ENCODE results near the gene ANKRD7. TPM values are rescaled to one million over a fixed set of nuclear protein-coding genes. Genes with fewer than 3 reads are reported as not detected.

Gene ANKRD7, protein sequence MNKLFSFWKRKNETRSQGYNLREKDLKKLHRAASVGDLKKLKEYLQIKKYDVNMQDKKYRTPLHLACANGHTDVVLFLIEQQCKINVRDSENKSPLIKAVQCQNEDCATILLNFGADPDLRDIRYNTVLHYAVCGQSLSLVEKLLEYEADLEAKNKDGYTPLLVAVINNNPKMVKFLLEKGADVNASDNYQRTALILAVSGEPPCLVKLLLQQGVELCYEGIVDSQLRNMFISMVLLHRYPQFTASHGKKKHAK
- total RNA-seq, result 0.67 and 0.89 TPM in 2 replicates

GRCh38 chr7:118224521-118224920 is at the start of gene ANKRD7:
ANKRD7 (plus strand) TSS chr7:118224704; CDS start chr7:118224831, 127 bp downstream.

DNA sequence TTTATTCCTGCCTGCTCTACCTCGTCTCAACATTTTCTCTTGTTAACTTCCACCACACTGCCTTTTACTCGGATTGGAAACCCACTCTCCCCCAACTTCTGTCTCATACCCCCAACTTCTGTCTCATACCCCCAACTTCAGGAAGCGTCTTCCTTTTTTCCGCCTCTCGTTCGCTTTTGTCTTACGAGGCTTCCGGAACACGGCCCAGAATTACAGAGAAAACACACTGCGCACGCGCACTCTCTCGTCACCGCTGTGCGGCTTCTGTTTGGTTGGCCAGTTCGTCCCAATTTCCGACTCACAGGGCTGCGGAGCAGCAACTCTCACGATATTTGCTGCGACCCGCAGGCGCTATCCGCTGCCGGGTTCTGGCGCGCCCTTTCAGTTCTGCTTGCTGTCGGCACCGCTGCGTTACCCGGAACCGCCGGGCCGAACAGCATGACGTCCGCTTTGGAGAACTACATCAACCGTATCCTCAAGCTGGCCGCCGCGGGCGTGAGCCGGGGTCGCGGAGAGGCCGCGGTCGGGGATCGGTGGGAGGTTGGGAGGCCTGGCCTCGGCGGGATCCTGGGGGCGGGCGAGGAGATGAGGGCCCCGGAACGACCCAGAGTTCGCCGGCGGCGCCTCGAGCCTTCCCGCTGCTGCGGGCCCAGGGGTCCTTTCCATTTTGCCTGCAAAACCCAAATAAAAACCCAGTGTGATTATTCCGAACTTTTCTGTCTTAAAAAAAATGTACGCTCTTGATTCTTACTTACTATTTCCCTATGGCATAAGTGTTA is 40.5 kb upstream of the ANKRD7 start, which contains the start of gene LSM8:
Gene LSM8 (plus strand): TSS at position 379 of the 779 bp plus-strand sequence. CDS start 60 bp downstream, at position 439.

Other genes starting within 250 kb of the ANKRD7 start
- gene LSM8, start 40.5 kb upstream of the ANKRD7 start, total RNA-seq, result 43.9 and 65.0 TPM in 2 replicates

All from bronchus fibroblast of lung (primary cell).